Panc1 (cell line): ENCODE data around the gene TRIM2. TPM values are rescaled to one million over a fixed set of nuclear protein-coding genes. Genes with fewer than 3 reads are reported as not detected.

Experiments
- ATAC-seq: fragments of 200-7000 bp; cut with Tn5 transposase; 2 replicates; pipeline ENCODE4 v1.9.1; 2020; ENCODE audit warnings: mild to moderate bottlenecking, moderate library complexity
- BruUV-seq: library from RNA; stranded (reverse); fragments of 400-500 nt; replicated peaks from 2 replicates; lab custom pipeline; 2021; lab: Mats Ljungman, UMichigan
- CTCF ChIA-PET: fragments of 300-600 bp; sonication (Branson Sonifier 250); formaldehyde crosslinking; loops from one replicate; lab custom pipeline; 2022; ENCODE audit warnings: antibody characterized with exemption; lab: Charles Lee
- POLR2A ChIA-PET: fragments of 300-600 bp; sonication (Branson Sonifier 250); formaldehyde crosslinking; loops from one replicate; lab custom pipeline; 2022; ENCODE audit warnings: antibody characterized with exemption; lab: Charles Lee
- DNase-seq: peaks from one replicate; pipeline ENCODE4 v3.0.0-alpha.2; 2010; ENCODE audit warnings: low read depth, low spot score
- H3K27ac ChIP-seq: 2 replicates; pipeline ENCODE4 v1.5.1; 2011; ENCODE audit warnings: mild to moderate bottlenecking, low read length, inconsistent platforms
- H3K27me3 ChIP-seq: fragments of 200-500 bp; sonication (Bioruptor generic); 2 replicates; pipeline ENCODE4 v1.6.0; 2014; ENCODE audit warnings: low read length, inconsistent platforms; ENCODE audit not compliant: control insufficient read depth, insufficient read depth
- H3K36me3 ChIP-seq: fragments of 200-500 bp; sonication (Bioruptor generic); 2 replicates; pipeline ENCODE4 v1.5.1; 2014; ENCODE audit warnings: inconsistent platforms, mild to moderate bottlenecking, low read length, moderate library complexity; ENCODE audit not compliant: control insufficient read depth, insufficient read depth
- H3K4me1 ChIP-seq: 2 replicates; pipeline ENCODE4 v1.5.1; 2011; ENCODE audit warnings: inconsistent platforms, mild to moderate bottlenecking, low read length, moderate library complexity; ENCODE audit not compliant: control insufficient read depth, insufficient read depth
- H3K4me3 ChIP-seq, 2 experiments: 2 replicates each; pipeline ENCODE4 v1.5.1; 2011 to 2012; ENCODE audit warnings: low read depth in 2 of 2, low read length in 2 of 2, mild to moderate bottlenecking in 2 of 2, inconsistent platforms in 1 of 2, moderate library complexity in 1 of 2
- H3K9me3 ChIP-seq: fragments of 200-500 bp; sonication (Bioruptor generic); 2 replicates; pipeline ENCODE4 v1.5.1; 2014; ENCODE audit warnings: low read depth, mild to moderate bottlenecking, inconsistent platforms, low read length, moderate library complexity; ENCODE audit not compliant: control insufficient read depth, insufficient read depth
- CTCF ChIP-seq: fragments of 450-650 bp; IDR thresholded peaks from 2 replicates; pipeline ENCODE4 v1.5.1; 2017; ENCODE audit warnings: mild to moderate bottlenecking
- POLR2AphosphoS5 ChIP-seq: IDR thresholded peaks from 2 replicates; pipeline ENCODE4 v1.6.1; 2012; ENCODE audit warnings: mild to moderate bottlenecking, low read depth, low read length, moderate library complexity
- REST ChIP-seq, 2 experiments: IDR thresholded peaks; 2 replicates each; pipeline ENCODE4 v1.6.1; 2011 to 2012; ENCODE audit warnings: low read depth in 2 of 2, control low read depth in 1 of 2, low read length in 1 of 2, mild to moderate bottlenecking in 1 of 2, moderate library complexity in 1 of 2; ENCODE audit not compliant: insufficient read depth in 1 of 2
- SIN3A ChIP-seq: IDR thresholded peaks from 2 replicates; pipeline ENCODE4 v1.6.1; 2012; ENCODE audit warnings: low read depth, mild to moderate bottlenecking, low read length, moderate library complexity, borderline replicate concordance; ENCODE audit not compliant: insufficient read depth
- TCF7L2 ChIP-seq: IDR thresholded peaks from 2 replicates; pipeline ENCODE4 v1.6.1; 2011; ENCODE audit warnings: mild to moderate bottlenecking, low read depth, low read length, inconsistent platforms
- in situ Hi-C: cut with HindIII; loops from 2 replicates; pipeline ENCODE4 v1.10.0; 2016; ENCODE audit warnings: low sequenced_read_pairs, low pct_unique_long_range_greater_than_20kb
- intact Hi-C: fragments of 100-400 bp; cut with micrococcal nuclease; formaldehyde crosslinking; loops from one replicate; pipeline ENCODE4 v1.10.0; 2022; ENCODE audit not compliant: unreplicated experiment
- total RNA-seq: library from RNA; stranded (reverse); gene quantifications from one replicate; pipeline ENCODE4 v1.2.1, GENCODE V29; 2021; ENCODE audit not compliant: unreplicated experiment

Gene TRIM2
- total RNA-seq, 1 experiment from 2014 or later: 18.9 TPM

- Histone ChIP-seq H3K27me3 (no peaks in the 10 kb centered on the region), H3K4me3 (no peak overlapping the region), H3K27ac (no peak overlapping the region), H3K9me3 (no peaks in the 10 kb centered on the region), H3K4me1 (no peaks in the 10 kb centered on the region), H3K36me3 (no peaks in the 10 kb centered on the region; the same call in 1 of the 2 replicates)
- CTCF ChIA-PET: interaction anchor here (0.6 to 0.7 kb wide), 2 partner anchors 56 to 116 kb away, joined by 6 to 7 read pairs; no protein-coding TSS in a partner anchor
- ATAC-seq: no peak
- no TSS peak for BruUV-seq
- intact Hi-C loops (no loop called here), in situ Hi-C loops (no loop called here)
- POLR2A ChIA-PET: no interaction called here
- no peak for TF ChIP-seq CTCF
- DNase-seq: no peak
Observed at GRCh38 chr4:153335665-153336064, 131.4 kb downstream of the TRIM2 start.

GRCh38 chr4:153337686-153338085 is 133.4 kb downstream of the TRIM2 start:
- ChIA-PET CTCF (no interaction called here), POLR2A (no interaction called here)
- TF ChIP-seq SIN3A (no peak), CTCF (no peak), POLR2AphosphoS5 (no peak), TCF7L2 (no peak), REST (IDR thresholded peaks at IDR 0.05; ENCODE audit: insufficient read depth in 1 of 2, low read depth in 2 of 2, low read length in 1 of 2) (no peak)
- intact Hi-C loops (no loop called here), in situ Hi-C loops (no loop called here)
- Histone ChIP-seq H3K4me3 (no peak overlapping the region), H3K9me3 (no peaks in the 10 kb centered on the region), H3K27ac (no peak overlapping the region), H3K4me1 (no peaks in the 10 kb centered on the region), H3K27me3 (no peaks in the 10 kb centered on the region), H3K36me3 (no peaks in the 10 kb centered on the region; the same call in 1 of the 2 replicates)
- ATAC-seq: no peak
- no TSS peak for BruUV-seq
- no peak for DNase-seq
